HCT116 (cell line): ENCODE measurements around the gene ADAMTS9. TPM values are rescaled to one million over a fixed set of nuclear protein-coding genes. Genes with fewer than 3 reads are reported as not detected.

ENCODE experiments used
- ATAC-seq: fragments of 200-7000 bp; cut with Tn5 transposase; 2 replicates; pipeline ENCODE4 v1.9.1; 2020; ENCODE audit warnings: mild to moderate bottlenecking, moderate library complexity
- BruUV-seq: library from RNA; stranded (reverse); fragments of 400-500 nt; replicated peaks from 2 replicates; lab custom pipeline; 2021; lab: Mats Ljungman, UMichigan
- CTCF ChIA-PET: fragments of 300-600 bp; sonication (Branson Sonifier 250); formaldehyde crosslinking; loops from one replicate; lab custom pipeline; 2021; ENCODE audit warnings: antibody characterized with exemption; lab: Charles Lee
- POLR2A ChIA-PET: fragments of 300-600, 350-600 bp; sonication (Branson Sonifier 250); formaldehyde crosslinking; loops from one replicate; lab custom pipeline; 2021; ENCODE audit warnings: antibody characterized with exemption; lab: Charles Lee
- RAD21 ChIA-PET, 2 experiments: fragments of 300-600 bp; sonication (Branson Sonifier 250); formaldehyde crosslinking; loops; one replicate each; lab custom pipeline; 2023; ENCODE audit warnings: low total read pairs in 2 of 2; ENCODE audit not compliant: uncharacterized antibody in 2 of 2, unreplicated experiment in 2 of 2, low non-redundant PET in 1 of 2; lab: Charles Lee
- DNase-seq: peaks from one replicate; pipeline ENCODE4 v3.0.0-alpha.2; 2010; ENCODE audit warnings: low read depth, low spot score
- H2AFZ ChIP-seq: fragments of 200-600 bp; shearing (Covaris generic), sonication (generic); 2 replicates; pipeline ENCODE4 v1.6.1; 2017; ENCODE audit warnings: low read depth, mixed run types, mixed read lengths, antibody characterized with exemption, low read length; ENCODE audit not compliant: poor library complexity, severe bottlenecking
- H3K27ac ChIP-seq: 2 replicates; pipeline ENCODE4 v1.5.1; 2012; ENCODE audit warnings: low read depth, low read length
- H3K27me3 ChIP-seq: fragments of 200-600 bp; sonication (generic); 2 replicates; pipeline ENCODE4 v1.6.1; 2016; ENCODE audit warnings: mixed run types, low read length, mixed read lengths; ENCODE audit not compliant: insufficient read depth
- H3K36me3 ChIP-seq, 2 experiments: fragments of 200-500 bp in 1 of 2; fragments of 200-600 bp in 1 of 2; sonication (Bioruptor generic) in 1 of 2; sonication (generic) in 1 of 2; 2 replicates each; pipeline versions ENCODE4 v1.5.1 to v1.6.1; 2014 to 2016; ENCODE audit warnings: low read length in 2 of 2, inconsistent platforms in 1 of 2, mixed read lengths in 1 of 2, mixed run types in 1 of 2; ENCODE audit not compliant: insufficient read depth in 2 of 2, control insufficient read depth in 1 of 2
- H3K4me1 ChIP-seq, 2 experiments: fragments of 200-600 bp in 1 of 2; sonication (generic) in 1 of 2; 2 replicates each; pipeline versions ENCODE4 v1.5.1 to v1.6.1; 2012 to 2017; ENCODE audit warnings: low read length in 2 of 2, inconsistent platforms in 1 of 2, mild to moderate bottlenecking in 1 of 2, mixed read lengths in 1 of 2, mixed run types in 1 of 2, moderate library complexity in 1 of 2; ENCODE audit not compliant: insufficient read depth in 2 of 2, control insufficient read depth in 1 of 2
- H3K4me2 ChIP-seq: fragments of 200-600 bp; sonication (generic); 2 replicates; pipeline ENCODE4 v1.6.1; 2017; ENCODE audit warnings: mixed run types, low read length, mixed read lengths
- H3K4me3 ChIP-seq, 2 experiments: fragments of 200-600 bp in 1 of 2; sonication (generic) in 1 of 2; replicated peaks in 1 of 2; 2 replicates each; pipeline ENCODE4 v1.5.1; 2011 to 2016; ENCODE audit warnings: low read length in 2 of 2, control low read depth in 1 of 2, low read depth in 1 of 2, mild to moderate bottlenecking in 1 of 2, mixed read lengths in 1 of 2, mixed run types in 1 of 2
- H3K79me2 ChIP-seq: fragments of 200-600 bp; sonication (generic); 2 replicates; pipeline ENCODE4 v1.6.1; 2017; ENCODE audit warnings: mild to moderate bottlenecking, mixed run types, low read length, moderate library complexity, mixed read lengths; ENCODE audit not compliant: insufficient read depth
- H3K9ac ChIP-seq: fragments of 200-600 bp; sonication (generic); 2 replicates; pipeline ENCODE4 v1.6.1; 2016; ENCODE audit warnings: low read length, mixed read lengths
- H3K9me2 ChIP-seq: fragments of 200-600 bp; sonication (generic), shearing (Covaris generic); 2 replicates; pipeline ENCODE4 v1.6.1; 2017; ENCODE audit warnings: mixed run types, mild to moderate bottlenecking, moderate library complexity; ENCODE audit not compliant: insufficient read depth
- H3K9me3 ChIP-seq, 2 experiments: fragments of 200-500 bp in 1 of 2; fragments of 200-600 bp in 1 of 2; sonication (Bioruptor generic) in 1 of 2; sonication (generic) in 1 of 2; 2 replicates each; pipeline ENCODE4 v1.6.1; 2014 to 2017; ENCODE audit warnings: low read length in 2 of 2, mixed read lengths in 2 of 2, inconsistent platforms in 1 of 2, low read depth in 1 of 2, mild to moderate bottlenecking in 1 of 2, mixed run types in 1 of 2, moderate library complexity in 1 of 2; ENCODE audit not compliant: control insufficient read depth in 1 of 2, insufficient read depth in 1 of 2
- H4K20me1 ChIP-seq: fragments of 200-600 bp; sonication (generic), shearing (Covaris generic); 2 replicates; pipeline ENCODE4 v1.6.1; 2017; ENCODE audit warnings: mixed run types, mild to moderate bottlenecking, moderate library complexity; ENCODE audit not compliant: insufficient read depth
- CTCF ChIP-seq, 3 experiments: fragments of 200-600 bp in 1 of 3; sonication (generic) in 1 of 3; IDR thresholded peaks in 2 of 3; conservative IDR thresholded peaks in 1 of 3; 2 replicates each; pipeline ENCODE4 v1.5.1; 2012 to 2017; ENCODE audit warnings: low read depth in 2 of 3, low read length in 2 of 3, antibody characterized with exemption in 1 of 3, borderline replicate concordance in 1 of 3, control low read depth in 1 of 3, mild to moderate bottlenecking in 1 of 3, mixed read lengths in 1 of 3, mixed run types in 1 of 3, moderate library complexity in 1 of 3; ENCODE audit not compliant: insufficient read depth in 1 of 3
- EZH2 ChIP-seq: fragments of 200-600 bp; sonication (generic); IDR thresholded peaks from 2 replicates; pipeline ENCODE4 v1.6.1; 2017; ENCODE audit warnings: antibody characterized with exemption, mixed run types
- EZH2phosphoT487 ChIP-seq: fragments of 200-600 bp; IDR thresholded peaks from 2 replicates; pipeline ENCODE4 v1.6.1; 2018; ENCODE audit warnings: antibody characterized with exemption, borderline replicate concordance
- RAD21 ChIP-seq: IDR thresholded peaks from 2 replicates; pipeline ENCODE4 v1.6.1; 2012; ENCODE audit warnings: low read depth, mild to moderate bottlenecking
- REST ChIP-seq: IDR thresholded peaks from 2 replicates; pipeline ENCODE4 v1.6.1; 2012; ENCODE audit warnings: low read depth
- ZNF274 ChIP-seq: fragments of 200-500 bp; sonication (Bioruptor generic); IDR thresholded peaks from 2 replicates; pipeline ENCODE4 v1.6.1; 2014; ENCODE audit warnings: mild to moderate bottlenecking, low read depth, low read length, inconsistent platforms
- intact Hi-C: fragments of 100-400 bp; cut with micrococcal nuclease; formaldehyde crosslinking; loops from 2 replicates; pipeline ENCODE4 v1.10.0; 2022
- total RNA-seq: library from RNA; stranded (reverse); gene quantifications from one replicate; pipeline ENCODE4 v1.2.1, GENCODE V29; 2021; ENCODE audit not compliant: unreplicated experiment
- TF ChIP-seq, protein P1 (sequence below): IDR thresholded peaks from 2 replicates; pipeline ENCODE4 v1.6.1; 2012

The ADAMTS9 gene
- total RNA-seq, 1 experiment from 2014 or later = 0.05 TPM

- H3K4me1 ChIP-seq = peaks cover 5 to 16% of the 10 kb centered on the region in 2 experiments
- H2AFZ ChIP-seq = peak overlapping the region; percentile 90
- peak overlapping the region; percentile 42 to 60 for H3K4me3 ChIP-seq
- BruUV-seq = no TSS peak
- no peaks in the 10 kb centered on the region for H3K79me2 ChIP-seq
- H3K9me2 ChIP-seq = no peaks in the 10 kb centered on the region
- peak; percentile 91 for ATAC-seq
- no peaks in the 10 kb centered on the region for H4K20me1 ChIP-seq
- no peak for TF ChIP-seq EZH2
- TF ChIP-seq ZNF274 = no peak
- TF ChIP-seq RAD21 = peak; percentile 51
- TF ChIP-seq, protein P1, sequence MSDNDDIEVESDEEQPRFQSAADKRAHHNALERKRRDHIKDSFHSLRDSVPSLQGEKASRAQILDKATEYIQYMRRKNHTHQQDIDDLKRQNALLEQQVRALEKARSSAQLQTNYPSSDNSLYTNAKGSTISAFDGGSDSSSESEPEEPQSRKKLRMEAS = no peak
- peak in 1 of 3 experiments; percentile 35; a peak in 2 of 6 replicates for TF ChIP-seq CTCF (IDR thresholded peaks at IDR 0.05 in 2 of 3, conservative IDR thresholded peaks at IDR 0.05 in 1 of 3; ENCODE audit: borderline replicate concordance in 1 of 3, insufficient read depth in 1 of 3, low read depth in 2 of 3, low read length in 2 of 3)
- no peaks in the 10 kb centered on the region for H3K9me3 ChIP-seq
- peak; percentile 35 for DNase-seq
- no peaks in the 10 kb centered on the region for H3K36me3 ChIP-seq
- intact Hi-C loops = no loop called here
- RAD21 ChIA-PET = no interaction called here
- CTCF ChIA-PET = no interaction called here
- H3K27ac ChIP-seq = no peak overlapping the region
- H3K4me2 ChIP-seq = peak overlapping the region; percentile 93
- POLR2A ChIA-PET = no interaction called here
- no peak overlapping the region for H3K9ac ChIP-seq
- H3K27me3 ChIP-seq = peaks cover 36% of the 10 kb centered on the region
These were observed 1.9 kb downstream of the ADAMTS9 start for GRCh38 chr3:64685800-64686445.

GRCh38 chr3:64685331-64685799 lies 2.4 kb downstream of the ADAMTS9 start:
- Histone ChIP-seq H3K4me1 (peaks cover 5 to 16% of the 10 kb centered on the region in 2 experiments), H3K9ac (no peak overlapping the region), H3K36me3 (no peaks in the 10 kb centered on the region), H3K27ac (no peak overlapping the region), H4K20me1 (no peaks in the 10 kb centered on the region), H2AFZ (peak overlapping the region; percentile 90), H3K9me2 (no peaks in the 10 kb centered on the region), H3K4me3 (peak overlapping the region; percentile 42 to 60), H3K79me2 (no peaks in the 10 kb centered on the region), H3K9me3 (no peaks in the 10 kb centered on the region), H3K27me3 (peaks cover 33% of the 10 kb centered on the region), H3K4me2 (peak overlapping the region; percentile 93)
- ChIA-PET RAD21 (no interaction called here), CTCF (no interaction called here), POLR2A (no interaction called here)
- no peak for TF ChIP-seq EZH2phosphoT487
- TF ChIP-seq REST = no peak
- intact Hi-C loops = no loop called here
- DNase-seq = no peak
- BruUV-seq = no TSS peak
- ATAC-seq = no peak
